D721Med (cell line): ENCODE data around the gene CYB5A.

ENCODE experiments used
- DNase-seq: peaks from one replicate; pipeline ENCODE4 v3.0.0; 2011; ENCODE audit warnings: low spot score; ENCODE audit not compliant: insufficient read length
- FAIRE-seq: peaks from 2 replicates; lab custom pipeline; 2011; peaks lifted over from hg19 to GRCh38; lab: Jason Lieb, UNC
- TF ChIP-seq, protein P1 (sequence below): IDR thresholded peaks from 2 replicates; pipeline ENCODE4 v1.5.1; 2012; ENCODE audit warnings: mild to moderate bottlenecking, control low read depth; ENCODE audit not compliant: insufficient read depth; ENCODE audit errors: missing control alignments

Gene CYB5A

DNA sequence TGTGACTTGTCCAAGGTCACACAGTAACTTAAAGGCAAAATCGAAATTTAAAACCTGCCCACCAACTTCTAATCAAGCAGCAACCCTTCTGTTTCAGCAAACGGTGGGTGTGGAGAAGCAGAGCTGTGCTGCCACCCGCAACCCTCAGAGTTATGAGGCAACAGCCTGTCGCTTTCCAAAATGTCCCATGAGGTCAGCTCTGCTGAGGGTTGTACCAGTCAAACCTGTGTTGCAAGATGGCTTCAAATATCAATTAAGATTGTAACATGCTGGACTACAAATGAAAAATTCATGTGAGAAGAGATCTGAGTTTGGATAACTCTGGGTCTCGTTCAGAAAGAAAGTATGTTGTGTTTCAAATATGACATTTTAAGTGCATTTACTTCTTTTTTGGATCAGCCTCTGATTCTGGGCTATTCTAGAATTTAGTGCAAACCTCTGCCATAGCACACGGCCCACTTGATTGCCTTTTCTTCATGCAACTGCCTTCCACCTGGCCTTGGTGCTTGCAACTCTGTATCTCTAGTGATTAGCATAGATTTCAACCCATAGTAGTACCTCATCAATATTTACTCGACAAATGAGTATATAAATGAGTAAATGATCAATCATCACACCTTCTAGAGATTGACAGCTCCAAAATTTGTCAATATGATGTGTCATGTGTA lies 74.2 kb downstream of the CYB5A start:
- no peak for DNase-seq
- TF ChIP-seq, protein P1, sequence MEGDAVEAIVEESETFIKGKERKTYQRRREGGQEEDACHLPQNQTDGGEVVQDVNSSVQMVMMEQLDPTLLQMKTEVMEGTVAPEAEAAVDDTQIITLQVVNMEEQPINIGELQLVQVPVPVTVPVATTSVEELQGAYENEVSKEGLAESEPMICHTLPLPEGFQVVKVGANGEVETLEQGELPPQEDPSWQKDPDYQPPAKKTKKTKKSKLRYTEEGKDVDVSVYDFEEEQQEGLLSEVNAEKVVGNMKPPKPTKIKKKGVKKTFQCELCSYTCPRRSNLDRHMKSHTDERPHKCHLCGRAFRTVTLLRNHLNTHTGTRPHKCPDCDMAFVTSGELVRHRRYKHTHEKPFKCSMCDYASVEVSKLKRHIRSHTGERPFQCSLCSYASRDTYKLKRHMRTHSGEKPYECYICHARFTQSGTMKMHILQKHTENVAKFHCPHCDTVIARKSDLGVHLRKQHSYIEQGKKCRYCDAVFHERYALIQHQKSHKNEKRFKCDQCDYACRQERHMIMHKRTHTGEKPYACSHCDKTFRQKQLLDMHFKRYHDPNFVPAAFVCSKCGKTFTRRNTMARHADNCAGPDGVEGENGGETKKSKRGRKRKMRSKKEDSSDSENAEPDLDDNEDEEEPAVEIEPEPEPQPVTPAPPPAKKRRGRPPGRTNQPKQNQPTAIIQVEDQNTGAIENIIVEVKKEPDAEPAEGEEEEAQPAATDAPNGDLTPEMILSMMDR, result no peak
- FAIRE-seq, result no peak

DNA sequence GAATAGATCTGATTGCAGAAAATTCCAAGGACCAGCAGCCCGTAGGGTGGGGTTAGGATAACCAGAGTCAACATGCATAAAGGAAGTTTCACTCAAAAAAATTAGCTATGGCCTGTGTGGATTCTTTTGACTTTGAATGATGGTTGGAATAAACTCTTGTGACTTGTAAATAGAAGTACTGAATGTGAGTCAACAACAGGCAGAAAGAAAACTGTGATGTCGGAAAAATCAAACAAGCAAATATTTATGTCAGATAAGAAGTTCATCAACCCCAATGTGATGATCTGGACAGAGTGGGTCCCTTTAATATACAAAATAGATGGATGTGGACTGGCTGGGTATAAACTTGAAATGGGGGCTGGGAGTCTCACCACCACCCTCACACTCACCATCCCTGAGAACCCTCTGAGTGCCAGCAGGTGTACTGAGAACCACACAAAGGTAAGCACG lies 75.1 kb downstream of the CYB5A start:
- FAIRE-seq, result no peak
- TF ChIP-seq, protein P1, result no peak

DNA sequence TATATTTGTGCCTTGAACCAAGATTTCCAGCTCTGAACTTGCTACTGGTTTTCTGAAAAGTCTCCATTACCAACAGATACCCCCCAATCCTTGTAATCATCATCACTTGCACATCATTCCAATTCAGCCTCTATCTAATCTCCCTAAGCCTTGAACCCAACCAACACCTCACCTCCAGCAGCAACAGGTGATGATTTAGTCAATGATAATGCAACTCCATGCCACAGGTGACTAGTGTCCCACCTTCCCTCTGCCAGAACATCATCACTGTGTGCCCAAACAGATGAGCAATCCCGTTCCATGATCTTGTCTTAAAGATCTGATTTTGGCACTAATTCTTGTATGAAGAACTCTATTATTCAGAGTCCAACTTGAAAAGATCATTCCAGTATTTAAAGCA lies 75.9 kb downstream of the CYB5A start:
- FAIRE-seq, result no peak

More for the DNA sequence above, 75.1 kb downstream of the CYB5A start:
- no peak for DNase-seq

GRCh38 chr18:74213429-74213828 lies 78.3 kb downstream of the CYB5A start:
- TF ChIP-seq, protein P1, result no peak
- DNase-seq (no peak), FAIRE-seq (peak; percentile 87)

More for the DNA sequence above, 75.9 kb downstream of the CYB5A start:
- DNase-seq, result no peak
- TF ChIP-seq, protein P1, result no peak

- TF ChIP-seq, protein P1, result no peak
- DNase-seq (no peak), FAIRE-seq (peak; percentile 96)
These were observed 87.1 kb downstream of the CYB5A start for GRCh38 chr18:74204526-74205152.

DNA sequence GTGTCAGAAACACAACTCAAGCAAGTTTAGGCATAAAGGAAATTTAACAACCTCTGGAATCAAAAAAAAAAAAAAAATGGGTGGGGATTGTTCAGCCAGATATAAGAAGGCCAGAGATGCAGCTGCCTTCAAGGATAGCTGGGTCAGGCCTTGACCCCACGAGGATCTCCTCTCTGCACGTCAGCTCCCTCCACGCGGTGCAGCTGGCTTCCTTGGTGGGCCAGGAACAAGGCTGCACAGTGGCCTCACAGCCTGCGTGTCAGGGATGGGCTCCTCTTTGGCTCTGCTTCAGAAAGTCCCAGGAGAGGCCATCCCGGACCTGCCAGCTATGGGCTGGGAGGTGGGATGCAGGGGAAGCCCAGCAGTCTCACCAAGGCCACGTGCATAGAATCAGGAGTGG lies 88.0 kb downstream of the CYB5A start:
- FAIRE-seq, result no peak
- TF ChIP-seq, protein P1, result no peak
- no peak for DNase-seq
